Measurements from ENCODE around the gene PNLIPRP2.

The PNLIPRP2 gene

GRCh38 chr10:116669832-116670644, 49.3 kb downstream of the PNLIPRP2 start:
- Mint-ChIP-seq H3K4me1 (ENCODE audit: low read depth in 2 of 2) (no peaks in the 10 kb centered on the region), H3K27ac (no peak overlapping the region), H3K36me3 (ENCODE audit: insufficient read depth) (no peaks in the 10 kb centered on the region), H3K9me3 (peaks cover 0 to 6% of the 10 kb centered on the region in 2 donors), H3K27me3 (peaks cover 0 to 52% of the 10 kb centered on the region in 2 donors), H3K4me3 (no peak overlapping the region)
- no peak for ATAC-seq (replicated peaks)
- no peak for DNase-seq

GRCh38 chr10:116670706-116671105, 50.0 kb downstream of the PNLIPRP2 start:
- Mint-ChIP-seq H3K9me3 (peaks cover 0 to 6% of the 10 kb centered on the region in 2 donors), H3K27me3 (peaks cover 0 to 52% of the 10 kb centered on the region in 2 donors), H3K4me1 (ENCODE audit: low read depth in 2 of 2) (no peaks in the 10 kb centered on the region), H3K4me3 (no peak overlapping the region), H3K27ac (no peak overlapping the region), H3K36me3 (ENCODE audit: insufficient read depth) (no peaks in the 10 kb centered on the region)
- no peak for ATAC-seq (replicated peaks)
- DNase-seq = no peak

GRCh38 chr10:116671274-116671926, 50.6 kb downstream of the PNLIPRP2 start:
- Mint-ChIP-seq H3K27ac (no peak overlapping the region), H3K27me3 (peaks cover 0 to 52% of the 10 kb centered on the region in 2 donors), H3K4me3 (no peak overlapping the region), H3K4me1 (ENCODE audit: low read depth in 2 of 2) (no peaks in the 10 kb centered on the region), H3K36me3 (ENCODE audit: insufficient read depth) (no peaks in the 10 kb centered on the region), H3K9me3 (peaks cover 0 to 6% of the 10 kb centered on the region in 2 donors)
- ATAC-seq (replicated peaks) (no peak), DNase-seq (no peak)

- Mint-ChIP-seq H3K27ac (no peak overlapping the region), H3K9me3 (no peaks in the 10 kb centered on the region), H3K4me1 (ENCODE audit: low read depth in 2 of 2) (no peaks in the 10 kb centered on the region), H3K27me3 (peaks cover 0 to 39% of the 10 kb centered on the region in 2 donors), H3K36me3 (ENCODE audit: insufficient read depth) (no peaks in the 10 kb centered on the region), H3K4me3 (no peak overlapping the region)
- no peak for ATAC-seq (replicated peaks)
- DNase-seq = no peak
These were observed 52.1 kb downstream of the PNLIPRP2 start for GRCh38 chr10:116672891-116673290.

GRCh38 chr10:116673866-116674265, 53.1 kb downstream of the PNLIPRP2 start:
- Mint-ChIP-seq H3K36me3 (ENCODE audit: insufficient read depth) (no peaks in the 10 kb centered on the region), H3K9me3 (no peaks in the 10 kb centered on the region), H3K4me3 (no peak overlapping the region), H3K27ac (no peak overlapping the region), H3K4me1 (ENCODE audit: low read depth in 2 of 2) (no peaks in the 10 kb centered on the region), H3K27me3 (peaks cover 0 to 30% of the 10 kb centered on the region in 2 donors)
- DNase-seq = no peak
- no peak for ATAC-seq (replicated peaks)

GRCh38 chr10:116674901-116675423, 54.2 kb downstream of the PNLIPRP2 start:
- H3K4me3 Mint-ChIP-seq = no peak overlapping the region
- H3K9me3 Mint-ChIP-seq = no peaks in the 10 kb centered on the region
- H3K4me1 Mint-ChIP-seq (ENCODE audit: low read depth in 2 of 2) = no peaks in the 10 kb centered on the region
- ATAC-seq (replicated peaks) (no peak), DNase-seq (no peak)
- H3K27me3 Mint-ChIP-seq = peaks cover 0 to 23% of the 10 kb centered on the region in 2 donors
- no peak overlapping the region for H3K27ac Mint-ChIP-seq
- no peaks in the 10 kb centered on the region for H3K36me3 Mint-ChIP-seq (ENCODE audit: insufficient read depth)

- H3K36me3 Mint-ChIP-seq (ENCODE audit: insufficient read depth) = no peaks in the 10 kb centered on the region
These were observed 55.4 kb downstream of the PNLIPRP2 start for GRCh38 chr10:116676118-116676517.

GRCh38 chr10:116676633-116677032, 55.9 kb downstream of the PNLIPRP2 start:
- no peak for DNase-seq
- no peaks in the 10 kb centered on the region for H3K36me3 Mint-ChIP-seq (ENCODE audit: insufficient read depth)
- H3K9me3 Mint-ChIP-seq = no peaks in the 10 kb centered on the region
- no peak overlapping the region for H3K4me3 Mint-ChIP-seq
- peaks cover 0 to 15% of the 10 kb centered on the region in 2 donors for H3K27me3 Mint-ChIP-seq
- H3K4me1 Mint-ChIP-seq (ENCODE audit: low read depth in 2 of 2) = no peaks in the 10 kb centered on the region
- no peak overlapping the region for H3K27ac Mint-ChIP-seq
- no peak for ATAC-seq (replicated peaks)

More at GRCh38 chr10:116676118-116676517, 55.4 kb downstream of the PNLIPRP2 start:
- ATAC-seq (replicated peaks) (no peak), DNase-seq (no peak)
- H3K4me1 Mint-ChIP-seq (ENCODE audit: low read depth in 2 of 2) = no peaks in the 10 kb centered on the region
- H3K27me3 Mint-ChIP-seq = peaks cover 0 to 15% of the 10 kb centered on the region in 2 donors
- no peak overlapping the region for H3K4me3 Mint-ChIP-seq
- no peaks in the 10 kb centered on the region for H3K9me3 Mint-ChIP-seq
- H3K27ac Mint-ChIP-seq = no peak overlapping the region

GRCh38 chr10:116679351-116679750, 58.6 kb downstream of the PNLIPRP2 start:
- no peak for ATAC-seq (replicated peaks)
- Mint-ChIP-seq H3K4me3 (no peak overlapping the region), H3K9me3 (no peaks in the 10 kb centered on the region)

GRCh38 chr10:116683166-116683565, 62.4 kb downstream of the PNLIPRP2 start:
- ATAC-seq (replicated peaks) = no peak
- H3K27me3 Mint-ChIP-seq = no peaks in the 10 kb centered on the region

More at GRCh38 chr10:116679351-116679750, 58.6 kb downstream of the PNLIPRP2 start:
- Mint-ChIP-seq H3K27me3 (peaks cover 0 to 1% of the 10 kb centered on the region in 2 donors), H3K4me1 (ENCODE audit: low read depth in 2 of 2) (peaks cover 0 to 2% of the 10 kb centered on the region in 2 donors), H3K27ac (no peak overlapping the region), H3K36me3 (ENCODE audit: insufficient read depth) (no peaks in the 10 kb centered on the region)
- DNase-seq = no peak

GRCh38 chr10:116683821-116684220, 63.1 kb downstream of the PNLIPRP2 start:
- Mint-ChIP-seq H3K27me3 (no peaks in the 10 kb centered on the region), H3K27ac (no peak overlapping the region)

More at GRCh38 chr10:116683166-116683565, 62.4 kb downstream of the PNLIPRP2 start:
- no peaks in the 10 kb centered on the region for H3K36me3 Mint-ChIP-seq (ENCODE audit: insufficient read depth)
- no peaks in the 10 kb centered on the region for H3K9me3 Mint-ChIP-seq
- no peak overlapping the region for H3K4me3 Mint-ChIP-seq
- H3K27ac Mint-ChIP-seq = no peak overlapping the region
- peaks cover 0 to 2% of the 10 kb centered on the region in 2 donors for H3K4me1 Mint-ChIP-seq (ENCODE audit: low read depth in 2 of 2)
- DNase-seq = no peak

GRCh38 chr10:116684781-116685180, 64.0 kb downstream of the PNLIPRP2 start:
- Mint-ChIP-seq H3K4me1 (ENCODE audit: low read depth in 2 of 2) (peaks cover 0 to 2% of the 10 kb centered on the region in 2 donors), H3K36me3 (ENCODE audit: insufficient read depth) (no peaks in the 10 kb centered on the region), H3K9me3 (no peaks in the 10 kb centered on the region), H3K4me3 (no peak overlapping the region), H3K27ac (no peak overlapping the region), H3K27me3 (no peaks in the 10 kb centered on the region)
- ATAC-seq (replicated peaks) (no peak), DNase-seq (no peak)

More at GRCh38 chr10:116683821-116684220, 63.1 kb downstream of the PNLIPRP2 start:
- Mint-ChIP-seq H3K36me3 (ENCODE audit: insufficient read depth) (no peaks in the 10 kb centered on the region), H3K4me3 (no peak overlapping the region), H3K9me3 (no peaks in the 10 kb centered on the region), H3K4me1 (ENCODE audit: low read depth in 2 of 2) (peaks cover 0 to 2% of the 10 kb centered on the region in 2 donors)
- ATAC-seq (replicated peaks) (no peak), DNase-seq (no peak)

GRCh38 chr10:116685807-116686206, 65.1 kb downstream of the PNLIPRP2 start:
- Mint-ChIP-seq H3K36me3 (ENCODE audit: insufficient read depth) (no peaks in the 10 kb centered on the region), H3K4me1 (ENCODE audit: low read depth in 2 of 2) (peaks cover 0 to 2% of the 10 kb centered on the region in 2 donors), H3K4me3 (no peak overlapping the region), H3K27ac (no peak overlapping the region), H3K27me3 (no peaks in the 10 kb centered on the region), H3K9me3 (no peaks in the 10 kb centered on the region)
- ATAC-seq (replicated peaks) (no peak), DNase-seq (no peak)

All from effector memory CD8-positive, alpha-beta T cell (primary cell).